Stimulated activated naive CD8-positive, alpha-beta T cell treated with anti-CD3 and anti-CD28 coated beads, Interleukin-15, Interleukin-2, amounts not matched to agents 100 ng/mL and 50 ng/mL, for 24 hours (primary cell): ENCODE results near the gene ARID4B.
"Not testable (repeated sequence)": the region's sequence is repeated elsewhere in the genome, so short reads cannot be mapped to it uniquely, and the experiment has no call there.

Source experiments
- H3K27ac Mint-ChIP-seq: one replicate; pipeline ENCODE4 v1.8.0; 2021; ENCODE audit warnings: mild to moderate bottlenecking, mixed read lengths
- H3K27me3 Mint-ChIP-seq: one replicate; pipeline ENCODE4 v1.8.0; 2021; ENCODE audit warnings: mixed read lengths
- H3K36me3 Mint-ChIP-seq: one replicate; pipeline ENCODE4 v1.8.0; 2021; ENCODE audit warnings: low read depth, mixed read lengths
- H3K4me1 Mint-ChIP-seq: one replicate; pipeline ENCODE4 v1.8.0; 2021; ENCODE audit warnings: low read depth, mixed read lengths
- H3K4me3 Mint-ChIP-seq: one replicate; pipeline ENCODE4 v1.8.0; 2021; ENCODE audit warnings: mild to moderate bottlenecking, mixed read lengths
- H3K9me3 Mint-ChIP-seq: one replicate; pipeline ENCODE4 v1.8.0; 2021; ENCODE audit warnings: mixed read lengths

Gene ARID4B

GRCh38 chr1:235277709-235278108 lies 50.3 kb downstream of the ARID4B start:
- H3K4me1 Mint-ChIP-seq = peaks cover 76% of the 10 kb centered on the region
- H3K27me3 Mint-ChIP-seq = no peaks in the 10 kb centered on the region
- H3K36me3 Mint-ChIP-seq = peaks cover 4% of the 10 kb centered on the region
- H3K27ac Mint-ChIP-seq = peak overlapping the region; percentile 26
- H3K4me3 Mint-ChIP-seq = no peak overlapping the region
- no peaks in the 10 kb centered on the region for H3K9me3 Mint-ChIP-seq

- Mint-ChIP-seq H3K4me1 (peaks cover 79% of the 10 kb centered on the region), H3K27ac (peak overlapping the region; percentile 69), H3K4me3 (peak overlapping the region; percentile 41), H3K27me3 (no peaks in the 10 kb centered on the region), H3K36me3 (peaks cover 4% of the 10 kb centered on the region), H3K9me3 (no peaks in the 10 kb centered on the region)
Measured at GRCh38 chr1:235275836-235276235, 52.1 kb downstream of the ARID4B start.

GRCh38 chr1:235275223-235275622 lies 52.8 kb downstream of the ARID4B start:
- no peaks in the 10 kb centered on the region for H3K27me3 Mint-ChIP-seq
- no peaks in the 10 kb centered on the region for H3K9me3 Mint-ChIP-seq
- H3K36me3 Mint-ChIP-seq = peaks cover 4% of the 10 kb centered on the region
- peak overlapping the region; percentile 41 for H3K4me3 Mint-ChIP-seq
- H3K27ac Mint-ChIP-seq = peak overlapping the region; percentile 69
- peaks cover 81% of the 10 kb centered on the region for H3K4me1 Mint-ChIP-seq

- no peak overlapping the region for H3K27ac Mint-ChIP-seq
- H3K9me3 Mint-ChIP-seq = no peaks in the 10 kb centered on the region
- no peak overlapping the region for H3K4me3 Mint-ChIP-seq
- peaks cover 4% of the 10 kb centered on the region for H3K36me3 Mint-ChIP-seq
- H3K27me3 Mint-ChIP-seq = no peaks in the 10 kb centered on the region
- H3K4me1 Mint-ChIP-seq = peaks cover 78% of the 10 kb centered on the region
Measured at GRCh38 chr1:235272851-235273250, 55.1 kb downstream of the ARID4B start.

- H3K4me3 Mint-ChIP-seq = peak overlapping the region; percentile 2
- peak overlapping the region; percentile 8 for H3K27ac Mint-ChIP-seq
Measured at GRCh38 chr1:235270625-235271024, 57.4 kb downstream of the ARID4B start.

GRCh38 chr1:235269990-235270389 lies 58.0 kb downstream of the ARID4B start:
- peaks cover 69% of the 10 kb centered on the region for H3K4me1 Mint-ChIP-seq
- not testable (repeated sequence) for H3K4me3 Mint-ChIP-seq, H3K27me3 Mint-ChIP-seq, H3K36me3 Mint-ChIP-seq, H3K9me3 Mint-ChIP-seq, H3K27ac Mint-ChIP-seq

More at GRCh38 chr1:235270625-235271024, 57.4 kb downstream of the ARID4B start:
- H3K36me3 Mint-ChIP-seq = no peaks in the 10 kb centered on the region
- no peaks in the 10 kb centered on the region for H3K9me3 Mint-ChIP-seq
- peaks cover 72% of the 10 kb centered on the region for H3K4me1 Mint-ChIP-seq
- H3K27me3 Mint-ChIP-seq = no peaks in the 10 kb centered on the region

- Mint-ChIP-seq H3K27me3 (no peaks in the 10 kb centered on the region), H3K36me3 (no peaks in the 10 kb centered on the region), H3K9me3 (no peaks in the 10 kb centered on the region), H3K4me3 (no peak overlapping the region), H3K4me1 (peaks cover 70% of the 10 kb centered on the region), H3K27ac (no peak overlapping the region)
Measured at GRCh38 chr1:235268379-235269125, 59.4 kb downstream of the ARID4B start.

- H3K36me3 Mint-ChIP-seq = no peaks in the 10 kb centered on the region
- H3K9me3 Mint-ChIP-seq = no peaks in the 10 kb centered on the region
- no peak overlapping the region for H3K4me3 Mint-ChIP-seq
- peaks cover 68% of the 10 kb centered on the region for H3K4me1 Mint-ChIP-seq
- H3K27me3 Mint-ChIP-seq = no peaks in the 10 kb centered on the region
- no peak overlapping the region for H3K27ac Mint-ChIP-seq
Measured at GRCh38 chr1:235266967-235267366, 61.0 kb downstream of the ARID4B start.

- no peak overlapping the region for H3K27ac Mint-ChIP-seq
- no peak overlapping the region for H3K4me3 Mint-ChIP-seq
- no peaks in the 10 kb centered on the region for H3K36me3 Mint-ChIP-seq
- H3K4me1 Mint-ChIP-seq = peaks cover 70% of the 10 kb centered on the region
- H3K27me3 Mint-ChIP-seq = no peaks in the 10 kb centered on the region
- no peaks in the 10 kb centered on the region for H3K9me3 Mint-ChIP-seq
Measured at GRCh38 chr1:235266325-235266724, 61.7 kb downstream of the ARID4B start.

GRCh38 chr1:235265900-235266299 lies 62.1 kb downstream of the ARID4B start:
- no peak overlapping the region for H3K27ac Mint-ChIP-seq

GRCh38 chr1:235264327-235264726 lies 63.7 kb downstream of the ARID4B start:
- peaks cover 12% of the 10 kb centered on the region for H3K36me3 Mint-ChIP-seq
- no peaks in the 10 kb centered on the region for H3K9me3 Mint-ChIP-seq
- H3K27me3 Mint-ChIP-seq = no peaks in the 10 kb centered on the region
- H3K27ac Mint-ChIP-seq = no peak overlapping the region
- peaks cover 71% of the 10 kb centered on the region for H3K4me1 Mint-ChIP-seq
- H3K4me3 Mint-ChIP-seq = no peak overlapping the region

More at GRCh38 chr1:235265900-235266299, 62.1 kb downstream of the ARID4B start:
- no peak overlapping the region for H3K4me3 Mint-ChIP-seq
- peaks cover 70% of the 10 kb centered on the region for H3K4me1 Mint-ChIP-seq
- no peaks in the 10 kb centered on the region for H3K36me3 Mint-ChIP-seq
- no peaks in the 10 kb centered on the region for H3K27me3 Mint-ChIP-seq
- H3K9me3 Mint-ChIP-seq = no peaks in the 10 kb centered on the region

- H3K4me1 Mint-ChIP-seq = peaks cover 76% of the 10 kb centered on the region
- H3K9me3 Mint-ChIP-seq = no peaks in the 10 kb centered on the region
- H3K27me3 Mint-ChIP-seq = no peaks in the 10 kb centered on the region
- H3K4me3 Mint-ChIP-seq = no peak overlapping the region
- no peak overlapping the region for H3K27ac Mint-ChIP-seq
- H3K36me3 Mint-ChIP-seq = peaks cover 16% of the 10 kb centered on the region
Measured at GRCh38 chr1:235262539-235262938, 65.4 kb downstream of the ARID4B start.

- Mint-ChIP-seq H3K4me1 (peaks cover 82% of the 10 kb centered on the region), H3K9me3 (no peaks in the 10 kb centered on the region), H3K4me3 (no peak overlapping the region), H3K27me3 (no peaks in the 10 kb centered on the region), H3K27ac (no peak overlapping the region), H3K36me3 (peaks cover 20% of the 10 kb centered on the region)
Measured at GRCh38 chr1:235261243-235261642, 66.7 kb downstream of the ARID4B start.

- H3K4me3 Mint-ChIP-seq = peak overlapping the region; percentile 5
- peaks cover 21% of the 10 kb centered on the region for H3K36me3 Mint-ChIP-seq
- H3K27ac Mint-ChIP-seq = peak overlapping the region; percentile 18
- H3K9me3 Mint-ChIP-seq = no peaks in the 10 kb centered on the region
- peaks cover 75% of the 10 kb centered on the region for H3K4me1 Mint-ChIP-seq
- no peaks in the 10 kb centered on the region for H3K27me3 Mint-ChIP-seq
Measured at GRCh38 chr1:235259133-235259778, 68.7 kb downstream of the ARID4B start.

GRCh38 chr1:235258068-235258467 lies 69.9 kb downstream of the ARID4B start:
- not testable (repeated sequence) for H3K4me3 Mint-ChIP-seq, H3K27ac Mint-ChIP-seq, H3K9me3 Mint-ChIP-seq, H3K27me3 Mint-ChIP-seq
- H3K4me1 Mint-ChIP-seq = peaks cover 74% of the 10 kb centered on the region
- peaks cover 24% of the 10 kb centered on the region for H3K36me3 Mint-ChIP-seq
